Nephron progenitor cell (in vitro differentiated cells): ENCODE measurements around the gene RIN1.
"Not testable (repeated sequence)": the region's sequence is repeated elsewhere in the genome, so short reads cannot be mapped to it uniquely, and the experiment has no call there.

Experiments
- DNase-seq: peaks from one replicate; pipeline ENCODE4 v3.0.0; 2021
- H3K27ac Mint-ChIP-seq: 2 replicates; pipeline ENCODE4 v1.8.0; 2021; ENCODE audit warnings: mild to moderate bottlenecking, moderate library complexity, mixed read lengths
- H3K27me3 Mint-ChIP-seq: 2 replicates; pipeline ENCODE4 v1.8.0; 2021; ENCODE audit warnings: mild to moderate bottlenecking, low read depth, mixed read lengths; ENCODE audit not compliant: poor library complexity
- H3K36me3 Mint-ChIP-seq: 2 replicates; pipeline ENCODE4 v1.8.0; 2021; ENCODE audit warnings: low read depth, mixed read lengths
- H3K4me1 Mint-ChIP-seq: 2 replicates; pipeline ENCODE4 v1.8.0; 2021; ENCODE audit warnings: mixed read lengths
- H3K4me3 Mint-ChIP-seq: 2 replicates; pipeline ENCODE4 v1.8.0; 2021; ENCODE audit warnings: mild to moderate bottlenecking, moderate library complexity, mixed read lengths
- H3K9me3 Mint-ChIP-seq: 2 replicates; pipeline ENCODE4 v1.8.0; 2021; ENCODE audit warnings: mild to moderate bottlenecking, moderate library complexity, mixed read lengths
- CTCF ChIP-seq: fragments of 200-600 bp; sonication (generic); IDR thresholded peaks from 2 replicates; pipeline ENCODE4 v1.5.0; 2021; ENCODE audit warnings: antibody characterized with exemption

RIN1 gene

GRCh38 chr11:66360406-66361073 lies 24.3 kb upstream of the RIN1 start:
- no peak for TF ChIP-seq CTCF
- no peak for DNase-seq
- no peak overlapping the region for H3K4me3 Mint-ChIP-seq
- H3K9me3 Mint-ChIP-seq = no peaks in the 10 kb centered on the region
- H3K27me3 Mint-ChIP-seq = no peaks in the 10 kb centered on the region
- peak overlapping the region; percentile 83 for H3K27ac Mint-ChIP-seq
- peaks cover 27% of the 10 kb centered on the region for H3K36me3 Mint-ChIP-seq
- peaks cover 6% of the 10 kb centered on the region for H3K4me1 Mint-ChIP-seq

- no peak overlapping the region for H3K4me3 Mint-ChIP-seq
- no peak for TF ChIP-seq CTCF
- H3K36me3 Mint-ChIP-seq = peaks cover 27% of the 10 kb centered on the region
- no peak for DNase-seq
- peaks cover 6% of the 10 kb centered on the region for H3K4me1 Mint-ChIP-seq
- no peaks in the 10 kb centered on the region for H3K27me3 Mint-ChIP-seq
- peak overlapping the region; percentile 87 for H3K27ac Mint-ChIP-seq
- no peaks in the 10 kb centered on the region for H3K9me3 Mint-ChIP-seq
Observed at GRCh38 chr11:66359662-66360087, 23.4 kb upstream of the RIN1 start.

GRCh38 chr11:66350560-66351235 lies 14.5 kb upstream of the RIN1 start:
- not testable (repeated sequence) for DNase-seq, H3K4me3 Mint-ChIP-seq, H3K9me3 Mint-ChIP-seq, H3K27me3 Mint-ChIP-seq, H3K27ac Mint-ChIP-seq
- H3K36me3 Mint-ChIP-seq = peaks cover 44% of the 10 kb centered on the region
- H3K4me1 Mint-ChIP-seq = peaks cover 22% of the 10 kb centered on the region

- DNase-seq = no peak
- Mint-ChIP-seq H3K4me3 (peak overlapping the region; percentile 91), H3K27me3 (peaks cover 9% of the 10 kb centered on the region), H3K9me3 (peaks cover 3% of the 10 kb centered on the region), H3K36me3 (peaks cover 33% of the 10 kb centered on the region), H3K4me1 (peaks cover 39% of the 10 kb centered on the region), H3K27ac (no peak overlapping the region)
- TF ChIP-seq CTCF = no peak
Observed at GRCh38 chr11:66349084-66349386, 12.8 kb upstream of the RIN1 start.

- peaks cover 19% of the 10 kb centered on the region for H3K36me3 Mint-ChIP-seq
- H3K4me3 Mint-ChIP-seq = peak within 1 kb of the TSS; percentile 96
- H3K27me3 Mint-ChIP-seq = peaks cover 12% of the 10 kb centered on the region
- no peak for TF ChIP-seq CTCF
- peak within 1 kb of the TSS; percentile 98 for H3K27ac Mint-ChIP-seq
- peaks cover 49% of the 10 kb centered on the region for H3K4me1 Mint-ChIP-seq
- DNase-seq = peak; percentile 83
- H3K9me3 Mint-ChIP-seq = peaks cover 3% of the 10 kb centered on the region
Observed at GRCh38 chr11:66347425-66348276, 11.4 kb upstream of the RIN1 start, which contains the start of gene B4GAT1. Gene B4GAT1, minus strand, starts transcription at chr11:66347629. Its CDS starts 84 bp downstream, at chr11:66347545.
